ENCODE data around the gene GSTM2.

Gene GSTM2

DNA sequence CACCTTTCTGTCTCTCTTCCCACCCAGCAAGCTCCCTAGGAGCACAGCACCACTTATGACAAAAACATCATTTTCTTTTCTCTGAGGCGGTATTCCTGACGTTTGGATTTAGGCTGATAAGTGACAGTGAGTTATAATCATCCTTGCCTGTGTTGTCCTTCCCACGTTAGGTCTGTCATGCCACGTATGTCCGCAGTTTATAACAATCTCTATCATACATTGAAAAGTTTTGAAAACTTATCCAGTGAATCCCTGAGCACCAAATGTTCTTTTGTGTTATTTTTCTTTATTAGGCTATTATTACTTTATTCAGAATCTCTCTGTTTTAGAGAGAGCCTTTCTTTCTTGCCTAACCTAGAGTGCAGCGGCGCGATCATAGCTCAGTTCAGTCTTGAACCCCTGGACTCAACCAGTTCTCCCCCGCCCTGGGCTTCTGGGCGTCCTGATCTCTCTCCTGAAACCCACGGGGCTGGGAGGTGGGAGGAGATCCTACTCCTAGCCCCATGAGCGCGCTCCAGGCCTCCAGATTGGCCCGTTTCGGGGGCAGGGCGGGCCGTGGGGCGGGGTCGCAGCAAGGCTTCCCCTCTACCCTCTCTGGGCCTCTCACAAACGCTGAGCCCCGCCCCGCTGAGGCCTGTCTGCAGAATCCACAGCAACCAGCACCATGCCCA is at the start of gene GSTM2:
TSS of gene GSTM2 (plus strand) at position 606 of the 671 bp plus-strand sequence. CDS start at position 665, 59 bp downstream.
- DNase-seq, result peak; percentile 83

DNA sequence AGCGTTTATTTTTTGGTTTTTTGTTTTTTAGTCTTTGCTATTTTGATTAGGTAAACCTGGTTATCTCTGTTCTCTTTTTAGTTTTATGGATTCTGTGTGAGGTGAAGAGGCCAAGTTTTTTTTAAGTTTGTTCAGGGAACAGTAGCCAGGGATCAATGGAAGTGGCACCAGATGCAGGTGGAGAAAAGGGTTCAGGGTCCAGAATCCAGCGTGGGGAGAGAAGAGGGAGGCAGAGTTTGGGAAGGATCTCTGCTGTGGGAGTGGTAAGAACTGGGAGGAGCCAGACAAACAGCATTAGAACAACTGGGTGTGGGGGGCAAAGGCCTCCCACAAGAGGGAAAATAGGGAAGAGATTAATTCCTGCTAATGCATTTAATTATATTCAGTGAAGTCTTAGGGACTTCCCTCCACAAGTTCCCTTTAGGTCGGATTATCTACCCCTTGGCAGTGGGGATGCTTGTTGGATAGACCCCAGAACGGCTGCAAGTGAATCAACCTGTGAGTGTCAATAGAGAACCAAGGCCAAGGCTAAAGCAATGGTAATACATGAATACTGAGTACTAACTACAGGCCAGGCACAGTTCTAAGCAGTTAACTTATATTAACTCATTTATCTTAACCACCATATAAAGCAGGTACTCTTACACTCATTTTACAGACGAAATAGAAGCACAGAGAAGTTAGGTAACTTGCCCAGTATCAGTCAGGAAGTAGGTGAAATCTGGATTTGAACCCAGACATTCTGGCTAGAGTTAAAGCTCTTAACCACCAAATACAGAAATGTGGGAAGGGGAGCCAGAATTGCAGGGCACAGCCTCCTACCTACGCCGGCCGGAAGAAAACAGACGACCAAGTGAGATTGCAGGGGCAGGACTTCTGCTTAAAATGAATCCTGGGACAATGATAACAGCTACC is 48.9 kb upstream of the GSTM2 start:
- no peak for DNase-seq

DNA sequence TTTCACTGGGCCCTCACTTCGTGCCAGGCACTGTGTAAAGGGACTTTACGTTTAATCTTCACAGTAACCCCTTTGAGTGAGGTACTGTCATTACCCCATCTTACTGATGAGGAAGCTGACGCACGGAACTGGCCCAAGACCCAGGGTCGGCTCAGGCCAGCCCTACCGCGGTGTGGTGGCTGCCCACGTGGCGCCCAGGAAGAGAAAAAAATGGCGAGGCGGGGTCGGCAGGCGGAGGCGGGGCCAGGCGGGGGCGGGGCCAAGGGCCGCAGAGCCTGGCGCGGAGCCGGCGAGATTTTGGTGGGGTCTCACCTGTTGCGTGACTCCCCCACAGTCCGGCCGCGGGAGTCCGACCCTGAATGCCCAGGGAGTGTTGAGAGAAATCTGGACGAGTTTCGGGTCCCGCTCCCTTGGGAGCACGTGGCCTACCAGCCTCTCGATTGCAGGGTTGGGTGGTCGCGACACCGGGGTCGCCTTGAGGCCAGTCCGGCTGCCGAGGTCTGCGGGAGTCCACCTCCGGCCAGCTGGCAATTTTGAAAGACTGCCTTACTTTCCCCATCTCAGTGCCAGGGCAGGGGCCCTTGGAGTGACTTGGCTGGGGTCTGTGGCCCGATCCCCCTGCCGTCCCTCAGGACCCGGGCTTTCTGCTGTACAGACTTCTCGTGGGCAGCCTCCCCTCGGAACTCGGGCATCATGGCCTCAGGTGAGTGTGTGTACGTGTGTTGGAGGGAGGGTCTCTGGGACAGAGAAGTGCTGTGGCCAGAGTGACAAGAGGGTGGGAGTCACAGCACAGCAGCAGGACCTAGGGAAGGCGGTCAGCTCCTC is 48.1 kb upstream of the GSTM2 start, which contains the start of the genes AMPD2 and GNAT2:
TSS of gene AMPD2 (plus strand) at position 262 of the 825 bp plus-strand sequence. CDS start 1,339 bp downstream, outside the sequence.
TSS of gene GNAT2 (minus strand) at position 41 of the 825 bp plus-strand sequence. CDS start 6,746 bp downstream, outside the sequence.
- DNase-seq, result peak; percentile 51

DNA sequence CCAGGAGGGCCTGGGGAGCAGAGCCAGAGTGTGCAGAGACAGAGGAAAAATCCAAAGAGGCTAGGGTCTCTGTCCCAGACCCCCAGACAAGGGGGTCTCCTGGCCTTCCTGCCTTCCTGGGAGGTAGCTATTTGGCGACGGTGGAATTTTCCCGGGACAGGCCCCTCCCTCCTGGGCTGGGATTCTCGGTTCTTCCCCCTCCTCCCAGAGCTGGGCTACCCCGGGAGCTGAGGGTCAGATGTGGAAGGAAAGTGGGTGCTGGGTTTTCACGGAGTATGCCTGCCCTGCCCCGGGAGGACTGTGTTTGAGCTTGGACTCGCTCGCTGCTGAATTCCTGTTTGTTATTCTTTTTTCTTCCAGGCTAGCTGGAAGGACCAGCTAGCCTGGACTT is 47.5 kb upstream of the GSTM2 start:
- peak; percentile 49 for DNase-seq

DNA sequence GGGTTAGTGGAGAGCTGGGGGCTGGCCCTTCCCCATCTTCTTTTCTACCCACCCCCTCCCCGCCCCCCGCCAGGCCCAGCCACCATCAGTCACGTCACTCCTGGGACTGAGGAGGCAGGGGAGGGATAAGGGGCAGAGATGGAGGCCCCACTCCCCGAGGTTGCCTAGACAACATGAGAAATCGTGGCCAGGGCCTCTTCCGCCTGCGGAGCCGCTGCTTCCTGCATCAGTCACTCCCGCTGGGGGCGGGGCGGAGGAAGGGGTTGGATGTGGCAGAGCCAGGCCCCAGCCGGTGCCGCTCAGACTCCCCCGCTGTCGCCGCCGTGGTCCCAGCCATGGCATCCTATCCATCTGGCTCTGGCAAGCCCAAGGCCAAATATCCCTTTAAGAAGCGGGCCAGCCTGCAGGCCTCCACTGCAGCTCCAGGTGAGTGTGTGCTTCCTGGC is 47.0 kb upstream of the GSTM2 start:
- DNase-seq, result peak; percentile 92

DNA sequence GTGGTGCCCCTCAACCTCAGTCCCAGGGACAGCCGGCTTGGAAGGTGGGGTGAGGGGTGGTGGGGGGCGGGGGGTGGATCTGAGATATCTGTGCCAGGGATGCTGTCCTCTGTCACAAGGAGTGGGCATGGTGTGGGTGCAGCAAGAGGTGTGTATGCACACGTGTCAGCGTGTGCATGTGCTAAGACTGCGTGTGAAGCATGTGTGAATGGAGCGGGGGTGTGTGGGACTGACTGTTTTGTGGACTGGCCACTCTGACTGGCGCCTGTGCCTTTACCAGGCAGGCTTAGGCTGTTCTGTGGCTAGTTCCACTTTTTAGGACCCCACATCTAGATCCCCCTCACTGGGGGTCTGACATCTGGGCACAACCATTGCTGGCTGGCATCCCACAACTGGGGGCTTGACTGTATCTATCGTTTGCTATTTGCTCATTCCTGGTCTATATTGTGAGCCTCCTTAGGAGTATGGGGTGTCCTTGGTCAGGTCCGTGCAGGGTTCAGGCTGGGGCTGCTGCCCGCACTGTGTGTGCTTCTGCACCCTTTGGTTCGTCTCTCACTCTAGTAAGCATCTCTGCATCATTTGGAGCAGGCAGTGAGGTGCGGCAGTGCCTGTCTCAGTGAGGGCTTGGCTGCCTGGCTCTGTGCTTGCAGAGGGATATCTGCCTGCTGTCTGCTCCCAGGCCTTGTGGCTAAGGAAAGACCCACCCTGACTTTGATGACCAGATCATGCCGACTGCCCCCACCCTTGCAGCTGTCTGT is 46.3 kb upstream of the GSTM2 start:
- DNase-seq, result no peak

DNA sequence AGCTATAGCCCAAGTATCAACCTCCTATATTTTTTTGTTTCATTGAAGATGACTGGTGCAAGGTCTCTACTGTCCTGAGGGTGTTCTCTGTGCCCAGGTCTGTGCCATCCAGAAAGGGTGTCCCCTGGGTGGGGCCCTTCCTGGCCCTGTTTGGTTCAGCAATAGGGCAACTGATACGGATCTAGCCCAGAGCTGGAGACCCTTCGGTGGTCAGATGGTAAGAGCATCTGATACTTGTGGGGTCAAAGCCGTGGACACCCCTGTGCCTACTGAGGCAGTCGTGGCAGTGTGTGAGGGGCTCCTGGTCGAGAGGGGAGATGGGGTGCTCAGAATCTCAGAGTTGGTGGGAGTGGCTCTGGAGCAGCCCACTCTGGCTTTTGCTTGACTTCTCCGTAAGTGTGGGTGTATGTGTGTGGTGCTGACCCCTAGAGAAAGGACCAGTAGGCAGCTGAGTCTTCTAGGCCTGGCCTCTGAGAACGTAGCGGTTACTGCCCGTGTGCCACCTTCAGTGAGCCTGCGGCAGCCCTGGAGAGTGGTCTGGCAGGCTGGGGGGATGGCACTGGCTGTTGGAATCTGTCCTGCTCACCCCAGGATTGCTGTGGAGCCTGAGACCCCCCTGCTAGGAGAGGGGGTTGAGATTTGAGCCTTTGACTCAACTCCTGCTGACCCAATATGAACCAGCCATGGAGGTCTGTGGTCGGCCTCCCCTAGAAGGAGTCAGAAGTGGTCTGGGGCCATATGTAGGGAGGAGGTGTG is 45.5 kb upstream of the GSTM2 start:
- DNase-seq, result no peak

DNA sequence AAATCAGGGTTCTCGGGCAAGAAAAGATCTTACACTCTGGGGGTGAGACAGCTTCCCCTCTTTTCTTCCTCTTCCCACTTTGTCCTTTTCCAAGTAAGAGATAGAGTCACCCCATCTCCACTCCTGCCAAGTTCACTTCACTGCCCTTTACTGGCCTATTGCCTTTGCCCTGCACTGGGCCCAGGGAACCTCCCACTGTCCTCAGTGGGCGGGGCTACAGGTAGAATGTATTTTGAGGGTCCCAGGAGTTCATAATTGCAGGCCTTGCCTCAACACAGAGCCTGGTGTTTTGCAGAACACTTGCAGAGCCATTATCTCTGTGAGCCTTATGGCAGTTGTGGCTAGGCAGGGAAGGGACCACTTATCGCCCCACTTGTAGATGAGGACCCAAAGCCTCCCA is 45.0 kb upstream of the GSTM2 start:
- DNase-seq, result no peak

DNA sequence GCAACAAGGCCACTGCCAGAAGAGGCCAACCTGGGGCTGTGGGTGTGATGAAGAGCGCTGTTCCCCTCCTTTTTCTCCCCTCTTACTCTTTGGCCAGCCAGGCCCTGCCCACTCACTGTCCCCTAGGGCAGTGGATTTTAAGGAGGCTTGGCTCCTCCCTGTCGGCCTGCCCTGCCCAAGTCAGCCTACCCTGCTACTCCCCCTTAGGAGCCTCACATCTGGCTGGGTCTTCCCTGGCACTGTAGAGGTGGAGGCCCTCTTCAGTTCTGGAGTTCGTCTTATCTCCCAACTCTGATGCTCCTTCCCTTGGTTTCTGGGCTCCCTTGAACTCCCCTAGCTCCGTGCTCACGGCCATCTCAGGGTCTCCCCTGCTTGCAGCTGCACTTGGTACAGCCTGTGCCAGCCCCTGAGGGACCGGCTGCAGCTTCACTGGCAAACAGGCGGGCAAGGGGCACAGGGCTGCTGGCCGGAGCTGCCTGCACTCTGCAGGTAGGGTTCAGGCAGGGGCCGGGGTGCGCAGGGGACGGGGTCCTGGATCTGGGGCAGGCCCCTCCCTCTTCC is 44.2 kb upstream of the GSTM2 start:
- no peak for DNase-seq

DNA sequence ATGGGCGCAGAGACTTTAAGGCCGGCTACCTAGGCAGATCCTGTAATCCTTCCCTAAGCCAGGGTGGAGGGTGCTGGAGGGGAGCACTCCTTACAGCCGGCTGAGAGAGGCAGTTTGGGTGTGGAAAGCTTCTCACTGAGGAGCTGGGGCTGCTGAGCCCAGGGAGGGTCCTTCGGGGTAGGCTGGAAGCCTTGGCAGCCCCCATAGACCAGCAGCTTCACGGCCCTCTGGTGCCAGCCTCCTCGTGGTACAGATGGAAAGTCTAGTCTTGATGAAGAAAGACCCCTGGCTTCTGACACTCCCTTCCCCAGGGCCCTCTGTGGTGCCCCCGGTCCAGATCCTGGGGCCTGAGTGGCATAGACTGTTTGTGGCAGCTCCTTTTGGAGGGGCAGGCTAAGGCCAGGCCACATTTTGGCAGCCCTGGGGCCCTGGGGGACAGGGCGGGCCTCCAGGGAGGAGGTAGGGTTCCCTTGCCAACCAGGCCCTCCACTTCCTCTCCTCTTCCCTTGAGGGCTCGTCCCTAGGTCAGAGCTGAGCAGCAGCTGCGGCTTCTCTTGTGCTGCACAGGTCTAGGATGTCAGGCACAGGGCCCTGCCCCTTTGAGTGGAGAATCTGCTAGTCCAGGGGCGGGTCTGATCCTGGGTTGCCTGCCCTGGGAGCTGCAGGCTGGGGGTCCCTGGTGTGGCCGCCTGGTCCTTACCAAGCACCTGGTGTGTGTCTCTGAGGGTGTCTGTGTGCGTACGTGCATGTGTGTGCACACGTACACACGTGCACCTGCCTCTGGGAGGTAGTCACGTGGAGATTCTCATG is 43.5 kb upstream of the GSTM2 start:
- no peak for DNase-seq

DNA sequence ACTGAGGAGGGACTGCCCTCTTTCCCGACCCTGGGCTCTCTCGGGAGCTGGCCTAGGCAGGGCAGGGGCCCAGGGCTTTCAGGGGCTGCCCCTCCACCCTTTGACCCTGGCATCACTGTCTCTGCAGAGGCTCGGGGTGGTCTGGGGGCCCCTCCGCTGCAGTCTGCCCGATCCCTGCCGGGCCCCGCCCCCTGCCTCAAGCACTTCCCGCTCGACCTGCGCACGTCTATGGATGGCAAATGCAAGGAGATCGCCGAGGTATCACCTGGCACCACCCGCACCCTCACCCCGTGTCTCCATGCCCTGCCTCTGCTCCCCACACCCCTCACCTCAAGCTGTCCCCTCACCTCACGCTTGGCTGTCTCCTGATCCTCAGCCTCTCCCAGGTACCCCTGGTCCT is 42.7 kb upstream of the GSTM2 start:
- DNase-seq, result no peak

DNA sequence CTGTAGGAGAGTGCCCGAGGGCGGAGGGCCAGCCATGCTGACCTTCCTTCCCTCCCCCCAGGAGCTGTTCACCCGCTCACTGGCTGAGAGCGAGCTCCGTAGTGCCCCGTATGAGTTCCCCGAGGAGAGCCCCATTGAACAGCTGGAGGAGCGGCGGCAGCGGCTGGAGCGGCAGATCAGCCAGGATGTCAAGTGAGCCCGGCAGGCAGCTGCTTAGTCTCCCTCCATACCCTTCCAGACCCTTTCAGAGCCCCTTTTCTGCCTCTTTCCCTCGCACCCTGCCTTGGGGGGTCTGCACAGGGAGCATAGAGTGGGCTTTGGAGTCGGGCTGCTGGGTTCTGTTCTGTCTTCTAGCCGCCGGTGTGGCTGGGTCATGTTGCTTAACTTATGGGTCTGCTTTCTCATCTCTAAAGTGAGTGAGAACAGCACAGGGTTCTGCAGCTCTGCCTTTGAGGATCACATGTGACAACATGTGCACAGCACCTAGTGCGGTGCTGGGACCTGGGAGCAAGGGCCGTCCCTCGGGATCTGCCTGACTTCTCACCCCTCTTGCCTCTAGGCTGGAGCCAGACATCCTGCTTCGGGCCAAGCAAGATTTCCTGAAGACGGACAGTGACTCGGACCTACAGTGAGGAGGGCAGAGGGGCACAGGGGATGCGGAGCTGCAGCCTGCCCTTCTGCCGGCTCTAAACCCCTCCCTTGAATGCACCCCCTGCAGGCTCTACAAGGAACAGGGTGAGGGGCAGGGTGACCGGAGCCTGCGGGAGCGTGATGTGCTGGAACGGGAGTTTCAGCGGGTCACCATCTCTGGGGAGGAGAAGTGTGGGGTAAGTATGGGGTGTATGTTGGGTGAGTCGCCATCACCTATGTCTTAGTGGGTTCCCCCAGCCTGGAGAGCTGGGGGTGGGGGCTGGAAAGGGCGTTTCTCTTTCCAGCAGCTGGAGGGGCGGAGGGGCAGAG is 42.0 kb upstream of the GSTM2 start:
- DNase-seq, result no peak

DNA sequence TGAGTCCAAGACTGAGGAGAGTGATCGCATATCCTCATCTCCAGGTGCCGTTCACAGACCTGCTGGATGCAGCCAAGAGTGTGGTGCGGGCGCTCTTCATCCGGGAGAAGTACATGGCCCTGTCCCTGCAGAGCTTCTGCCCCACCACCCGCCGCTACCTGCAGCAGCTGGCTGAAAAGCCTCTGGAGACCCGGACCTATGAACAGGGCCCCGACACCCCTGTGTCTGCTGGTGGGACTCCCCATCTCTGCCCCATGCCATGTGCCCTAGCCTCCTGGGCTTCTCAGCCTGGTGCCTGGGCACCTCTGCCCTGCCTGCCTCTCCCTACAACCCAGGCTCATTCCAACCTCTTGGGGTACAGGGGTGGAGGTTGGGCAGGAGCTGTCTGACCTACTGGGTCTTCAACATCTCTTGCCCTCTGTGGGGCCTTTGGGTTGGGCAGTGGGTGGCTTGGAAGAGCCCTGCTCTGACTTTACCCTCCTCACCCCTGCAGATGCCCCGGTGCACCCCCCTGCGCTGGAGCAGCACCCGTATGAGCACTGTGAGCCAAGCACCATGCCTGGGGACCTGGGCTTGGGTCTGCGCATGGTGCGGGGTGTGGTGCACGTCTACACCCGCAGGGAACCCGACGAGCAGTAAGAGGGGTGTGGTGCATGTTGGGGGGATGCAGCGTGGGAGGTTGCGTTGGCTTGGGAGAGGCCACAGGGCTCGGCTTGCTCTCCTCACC is 41.0 kb upstream of the GSTM2 start:
- no peak for DNase-seq

DNA sequence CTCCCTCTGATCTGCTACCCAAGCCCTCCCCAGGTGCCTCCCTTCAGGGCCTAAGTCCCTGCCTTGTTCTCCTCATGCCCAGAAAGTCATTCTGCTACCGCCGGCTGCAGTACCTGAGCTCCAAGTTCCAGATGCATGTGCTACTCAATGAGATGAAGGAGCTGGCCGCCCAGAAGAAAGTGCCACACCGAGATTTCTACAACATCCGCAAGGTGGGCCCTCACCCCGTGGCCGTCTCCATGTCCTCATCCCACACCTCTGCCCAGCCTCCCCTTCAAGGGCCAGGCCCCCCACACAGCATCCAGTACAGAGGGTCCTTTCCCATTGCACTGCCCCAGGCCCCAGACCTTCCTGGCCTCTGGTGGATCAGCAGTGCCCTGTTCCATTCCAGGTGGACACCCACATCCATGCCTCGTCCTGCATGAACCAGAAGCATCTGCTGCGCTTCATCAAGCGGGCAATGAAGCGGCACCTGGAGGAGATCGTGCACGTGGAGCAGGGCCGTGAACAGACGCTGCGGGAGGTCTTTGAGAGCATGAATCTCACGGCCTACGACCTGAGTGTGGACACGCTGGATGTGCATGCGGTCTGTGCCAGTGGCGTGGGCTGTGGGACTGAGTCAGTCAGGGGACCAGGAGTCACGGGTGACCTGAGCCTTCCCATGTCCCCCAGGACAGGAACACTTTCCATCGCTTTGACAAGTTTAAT is 40.0 kb upstream of the GSTM2 start:
- DNase-seq, result no peak

DNA sequence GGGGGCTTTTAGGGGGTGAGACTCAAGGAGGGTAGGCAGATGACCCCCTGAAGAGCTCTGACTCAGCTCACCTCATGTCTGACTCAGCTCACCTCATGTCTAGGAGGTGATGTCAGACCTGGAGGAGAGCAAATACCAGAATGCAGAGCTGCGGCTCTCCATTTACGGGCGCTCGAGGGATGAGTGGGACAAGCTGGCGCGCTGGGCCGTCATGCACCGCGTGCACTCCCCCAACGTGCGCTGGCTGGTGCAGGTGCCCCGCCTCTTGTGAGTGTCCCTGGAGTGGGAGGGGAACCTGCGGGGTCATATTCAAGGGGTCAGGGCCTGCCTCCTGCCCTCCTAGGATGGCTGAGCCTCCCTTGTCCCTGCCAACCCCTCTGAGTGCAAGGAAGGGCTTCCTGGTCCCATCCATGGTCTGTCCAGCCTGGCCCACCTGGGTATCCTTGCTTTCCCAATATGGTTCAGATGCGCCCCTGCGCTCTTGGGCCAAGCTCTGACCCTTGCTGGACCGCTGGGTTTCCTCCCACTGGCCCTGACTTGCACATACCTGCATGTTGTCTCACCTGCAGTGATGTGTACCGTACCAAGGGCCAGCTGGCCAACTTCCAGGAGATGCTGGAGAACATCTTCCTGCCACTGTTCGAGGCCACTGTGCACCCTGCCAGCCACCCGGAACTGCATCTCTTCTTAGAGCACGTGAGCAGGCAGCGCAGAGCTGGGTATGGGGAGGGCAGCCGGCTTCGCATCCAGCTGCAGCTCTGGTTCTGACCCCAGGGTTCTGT is 39.1 kb upstream of the GSTM2 start:
- DNase-seq, result no peak

DNA sequence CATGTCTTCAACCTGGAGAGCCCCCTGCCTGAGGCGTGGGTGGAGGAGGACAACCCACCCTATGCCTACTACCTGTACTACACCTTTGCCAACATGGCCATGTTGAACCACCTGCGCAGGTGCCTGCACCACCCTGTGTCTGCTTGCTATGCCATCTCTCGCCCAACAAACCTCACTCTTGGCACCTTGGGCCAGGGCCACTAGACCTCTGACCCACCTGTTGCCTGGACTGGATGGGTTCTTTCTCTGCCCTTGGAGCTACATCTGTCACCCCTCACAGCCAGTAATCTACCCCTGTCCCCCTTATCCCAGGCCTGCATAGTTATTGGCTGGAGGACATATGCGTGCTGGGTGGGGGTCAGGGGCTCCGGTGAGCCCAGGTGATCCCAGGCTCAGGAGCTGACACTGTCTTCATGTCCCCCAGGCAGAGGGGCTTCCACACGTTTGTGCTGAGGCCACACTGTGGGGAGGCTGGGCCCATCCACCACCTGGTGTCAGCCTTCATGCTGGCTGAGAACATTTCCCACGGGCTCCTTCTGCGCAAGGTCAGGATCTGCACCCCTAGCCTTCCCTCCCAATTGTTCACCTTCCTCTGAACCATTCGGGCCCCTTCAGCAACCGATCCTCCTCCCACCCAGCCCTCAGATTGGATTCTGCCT is 38.4 kb upstream of the GSTM2 start:
- DNase-seq, result no peak

Data from NCI-H2227 treated with DMSO at 0.1 percent for 48 hours (cell line).